ENCODE results near the gene FARSB.

DNA sequence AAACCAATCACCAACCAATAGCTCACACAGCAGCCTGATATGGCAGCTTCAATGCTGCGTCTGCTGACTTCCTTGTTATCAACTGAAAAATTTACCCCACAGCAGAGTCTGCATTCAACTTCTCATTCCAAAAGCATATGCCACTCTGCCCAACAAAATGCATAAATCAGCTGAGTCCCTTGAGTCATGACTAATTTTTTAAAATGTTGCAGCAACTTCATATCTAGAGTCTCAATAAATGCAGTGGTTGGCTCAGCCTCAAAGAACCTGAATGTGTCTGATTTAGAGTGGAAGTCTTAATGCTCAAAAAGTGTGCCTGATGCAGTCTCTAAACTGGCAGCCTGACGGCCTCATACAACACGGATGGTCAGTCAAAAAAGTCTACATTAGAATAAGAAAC lies 46.5 kb downstream of the FARSB start:
- no peak for TF ChIP-seq MAX (IDR thresholded peaks at IDR 0.05)
- no peak for TF ChIP-seq YY1 (IDR thresholded peaks at IDR 0.05; ENCODE audit: low read depth)
- no peak for TF ChIP-seq RAD21 (IDR thresholded peaks at IDR 0.05; ENCODE audit: low read depth)
- no peak for TF ChIP-seq FOXM1 (IDR thresholded peaks at IDR 0.05; ENCODE audit: borderline replicate concordance, low read depth)
- TF ChIP-seq EP300 (IDR thresholded peaks at IDR 0.05; ENCODE audit: borderline replicate concordance) = no peak

Measured in Ishikawa (cell line).